Peyer's patch (tissue), 4 donors: ENCODE results near the gene ANKH.

Source experiments
- POLR2A ChIP-seq, 2 donors: fragments of 450-650 bp; IDR thresholded peaks; one replicate each; pipeline ENCODE4 v1.5.1; 2017; ENCODE audit warnings: antibody characterized with exemption in 2 of 2, mild to moderate bottlenecking in 2 of 2, moderate library complexity in 2 of 2
- TF ChIP-seq, protein P1 (sequence below), 6 experiments: fragments of 450-650 bp in 4 of 6; fragments of 200-600 bp in 2 of 6; sonication (generic) in 1 of 6; IDR thresholded peaks; one replicate each; pipeline ENCODE4 v1.5.1; 2017 to 2019; ENCODE audit warnings: antibody characterized with exemption in 6 of 6, mild to moderate bottlenecking in 3 of 6, moderate library complexity in 1 of 6

DNA sequence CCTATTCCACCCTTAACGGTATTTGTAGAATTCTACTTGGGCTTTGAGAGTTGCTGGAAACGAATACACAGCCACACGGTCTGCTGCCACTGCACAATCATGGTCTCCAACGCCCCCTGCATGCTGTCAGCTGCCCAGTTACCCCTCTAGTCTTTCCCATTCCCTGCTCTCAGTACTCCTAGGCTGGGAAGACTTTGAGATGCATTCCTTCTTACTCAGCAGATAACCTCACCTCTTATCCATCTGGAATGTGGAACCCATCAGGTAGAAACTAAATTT is 92.8 kb downstream of the ANKH start:
- TF ChIP-seq, protein P1, sequence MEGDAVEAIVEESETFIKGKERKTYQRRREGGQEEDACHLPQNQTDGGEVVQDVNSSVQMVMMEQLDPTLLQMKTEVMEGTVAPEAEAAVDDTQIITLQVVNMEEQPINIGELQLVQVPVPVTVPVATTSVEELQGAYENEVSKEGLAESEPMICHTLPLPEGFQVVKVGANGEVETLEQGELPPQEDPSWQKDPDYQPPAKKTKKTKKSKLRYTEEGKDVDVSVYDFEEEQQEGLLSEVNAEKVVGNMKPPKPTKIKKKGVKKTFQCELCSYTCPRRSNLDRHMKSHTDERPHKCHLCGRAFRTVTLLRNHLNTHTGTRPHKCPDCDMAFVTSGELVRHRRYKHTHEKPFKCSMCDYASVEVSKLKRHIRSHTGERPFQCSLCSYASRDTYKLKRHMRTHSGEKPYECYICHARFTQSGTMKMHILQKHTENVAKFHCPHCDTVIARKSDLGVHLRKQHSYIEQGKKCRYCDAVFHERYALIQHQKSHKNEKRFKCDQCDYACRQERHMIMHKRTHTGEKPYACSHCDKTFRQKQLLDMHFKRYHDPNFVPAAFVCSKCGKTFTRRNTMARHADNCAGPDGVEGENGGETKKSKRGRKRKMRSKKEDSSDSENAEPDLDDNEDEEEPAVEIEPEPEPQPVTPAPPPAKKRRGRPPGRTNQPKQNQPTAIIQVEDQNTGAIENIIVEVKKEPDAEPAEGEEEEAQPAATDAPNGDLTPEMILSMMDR (IDR thresholded peaks at IDR 0.05): no peak
- no peak for TF ChIP-seq POLR2A (IDR thresholded peaks at IDR 0.05)
